Measurements from ENCODE around the gene OCA2.

The OCA2 gene

GRCh38 chr15:27935328-27935727, 163.8 kb downstream of the OCA2 start:
- no peak for DNase-seq

GRCh38 chr15:27934782-27935181, 164.3 kb downstream of the OCA2 start:
- no peak for DNase-seq

GRCh38 chr15:27933562-27933961, 165.6 kb downstream of the OCA2 start:
- DNase-seq = no peak

- DNase-seq = no peak
These were observed 166.5 kb downstream of the OCA2 start for GRCh38 chr15:27932600-27932999.

GRCh38 chr15:27928386-27928785, 170.7 kb downstream of the OCA2 start:
- peak; percentile 20 for DNase-seq

GRCh38 chr15:27912283-27912682, 186.8 kb downstream of the OCA2 start:
- no peak for DNase-seq

GRCh38 chr15:27906802-27907201, 192.3 kb downstream of the OCA2 start:
- DNase-seq = no peak

- DNase-seq = no peak
These were observed 195.7 kb downstream of the OCA2 start for GRCh38 chr15:27903405-27903804.

GRCh38 chr15:27902680-27903385, 196.3 kb downstream of the OCA2 start:
- DNase-seq = no peak

GRCh38 chr15:27899583-27900285, 199.4 kb downstream of the OCA2 start:
- no peak for DNase-seq

- DNase-seq = no peak
These were observed 201.6 kb downstream of the OCA2 start for GRCh38 chr15:27897481-27897880.

GRCh38 chr15:27894645-27895044, 204.5 kb downstream of the OCA2 start:
- no peak for DNase-seq

- DNase-seq = no peak
These were observed 209.9 kb downstream of the OCA2 start for GRCh38 chr15:27889258-27889657.

- no peak for DNase-seq
These were observed 213.9 kb downstream of the OCA2 start for GRCh38 chr15:27885201-27885600.

- DNase-seq = no peak
These were observed 214.4 kb downstream of the OCA2 start for GRCh38 chr15:27884726-27885125.

GRCh38 chr15:27878841-27879240, 220.3 kb downstream of the OCA2 start:
- no peak for DNase-seq

- DNase-seq = no peak
These were observed 225.3 kb downstream of the OCA2 start for GRCh38 chr15:27873828-27874227.

GRCh38 chr15:27873039-27873438, 226.1 kb downstream of the OCA2 start:
- DNase-seq = no peak

- no peak for DNase-seq
These were observed 226.8 kb downstream of the OCA2 start for GRCh38 chr15:27872355-27872754.

GRCh38 chr15:27871902-27872260, 227.2 kb downstream of the OCA2 start:
- no peak for DNase-seq

- no peak for DNase-seq
These were observed 227.8 kb downstream of the OCA2 start for GRCh38 chr15:27871078-27871901.

- DNase-seq = no peak
These were observed 228.8 kb downstream of the OCA2 start for GRCh38 chr15:27870320-27870719.

GRCh38 chr15:27869697-27870281, 229.3 kb downstream of the OCA2 start:
- DNase-seq = no peak

All from fibroblast of skin of scalp (primary cell).